Stimulated activated CD8-positive, alpha-beta memory T cell treated with anti-CD3 and anti-CD28 coated beads, Interleukin-7, amount 100 ng/mL, for 24 hours (primary cell): ENCODE data around the gene ASCC1.
A peak's percentile ranks its signal among the peaks of the same experiment; 100 is the strongest.
"Not testable (repeated sequence)": the region's sequence is repeated elsewhere in the genome, so short reads cannot be mapped to it uniquely, and the experiment has no call there.

Source experiments
- DNase-seq: peaks from one replicate; pipeline ENCODE4 v3.0.0-alpha.2; 2020; ENCODE audit warnings: low read depth

ASCC1 gene

DNA sequence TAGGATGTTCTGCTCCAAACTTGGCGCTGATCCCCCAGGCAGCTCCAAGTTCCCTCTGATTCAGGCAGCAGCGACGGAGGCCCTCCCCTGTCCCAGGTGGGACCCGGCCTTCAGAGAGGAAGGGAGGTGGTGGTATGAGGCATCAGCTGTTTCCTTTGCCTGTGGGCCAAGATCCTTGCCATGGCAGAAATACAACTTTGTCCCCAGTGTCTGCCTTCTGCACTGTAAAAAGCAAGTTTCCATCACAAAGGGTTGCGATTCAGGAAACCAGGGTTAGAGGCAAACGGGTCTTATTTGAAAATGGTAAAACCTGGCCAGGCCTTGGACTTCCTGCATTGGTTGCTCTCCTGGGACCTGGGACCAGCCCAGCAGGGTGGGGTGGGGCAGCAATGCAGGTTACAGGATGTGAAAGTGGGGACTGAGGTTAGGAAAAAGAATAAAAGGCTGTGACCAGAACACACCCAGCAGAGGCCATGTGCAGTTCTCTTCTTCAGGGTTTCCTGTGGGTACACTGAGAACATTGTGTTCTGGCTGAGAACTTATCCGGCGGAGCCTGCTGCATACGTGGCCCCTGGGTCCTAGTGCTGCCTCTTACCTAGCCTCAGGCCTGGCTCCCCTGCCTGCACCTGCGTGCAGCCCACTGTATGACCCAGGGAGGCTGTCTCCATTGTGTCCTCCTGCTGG, 32.5 kb upstream of the ASCC1 start:
- peak; percentile 29 for DNase-seq

GRCh38 chr10:72245949-72246525, 30.0 kb upstream of the ASCC1 start:
- DNase-seq = no peak

DNA sequence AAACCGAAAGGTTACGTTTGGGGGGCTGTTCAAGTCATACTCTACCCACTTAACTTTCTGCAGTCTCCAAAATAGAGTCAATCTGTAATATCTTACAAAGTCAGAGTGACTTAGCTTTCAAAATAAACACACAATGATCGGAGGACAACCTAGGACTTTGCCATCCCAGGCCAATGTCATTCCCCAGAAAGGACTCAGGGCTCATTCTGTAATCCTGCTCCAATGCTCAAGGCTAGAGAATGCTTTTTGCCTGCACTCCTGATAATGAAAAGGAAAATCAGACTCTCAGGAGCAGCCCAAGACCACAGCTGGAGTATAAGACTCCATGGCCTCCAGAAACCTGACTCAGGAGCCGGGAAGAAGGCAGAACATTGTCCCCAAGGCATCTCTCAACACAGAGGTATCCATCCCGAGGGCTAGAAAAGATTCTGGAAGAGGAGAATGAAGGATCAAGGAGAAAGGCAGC, 28.5 kb upstream of the ASCC1 start:
- no peak for DNase-seq

DNA sequence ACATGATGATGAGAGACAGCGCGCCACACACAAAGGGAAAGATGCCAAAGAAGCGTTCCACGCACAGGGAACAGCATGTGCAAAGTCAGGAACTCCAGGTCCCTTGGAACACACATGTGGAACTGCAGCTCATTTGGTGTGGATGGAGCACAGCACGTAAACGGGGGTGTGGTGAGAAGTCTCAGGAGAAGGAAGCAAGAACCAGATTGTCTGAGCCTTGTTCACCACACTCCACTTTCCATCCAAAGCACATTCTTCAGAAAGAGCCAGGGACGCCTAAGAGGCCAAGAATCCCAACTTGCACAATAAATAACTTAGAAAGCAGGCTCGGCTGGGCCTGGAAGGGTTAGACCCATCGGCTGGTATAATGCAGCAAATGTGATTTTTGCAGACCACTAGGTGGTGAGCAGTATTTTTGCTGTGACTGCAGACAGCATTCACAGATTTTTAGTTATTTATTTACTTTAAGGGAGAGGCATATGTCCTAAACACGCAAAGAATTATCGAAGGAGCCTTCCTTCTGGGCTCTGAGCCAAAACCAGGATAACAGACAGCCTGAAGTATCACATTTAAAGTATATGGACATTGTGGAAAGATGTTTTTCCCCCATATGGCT, 27.9 kb upstream of the ASCC1 start:
- no peak for DNase-seq

- DNase-seq = no peak
Measured at GRCh38 chr10:72242675-72243074, 26.6 kb upstream of the ASCC1 start.

GRCh38 chr10:72241691-72242252, 25.7 kb upstream of the ASCC1 start:
- DNase-seq = no peak

DNA sequence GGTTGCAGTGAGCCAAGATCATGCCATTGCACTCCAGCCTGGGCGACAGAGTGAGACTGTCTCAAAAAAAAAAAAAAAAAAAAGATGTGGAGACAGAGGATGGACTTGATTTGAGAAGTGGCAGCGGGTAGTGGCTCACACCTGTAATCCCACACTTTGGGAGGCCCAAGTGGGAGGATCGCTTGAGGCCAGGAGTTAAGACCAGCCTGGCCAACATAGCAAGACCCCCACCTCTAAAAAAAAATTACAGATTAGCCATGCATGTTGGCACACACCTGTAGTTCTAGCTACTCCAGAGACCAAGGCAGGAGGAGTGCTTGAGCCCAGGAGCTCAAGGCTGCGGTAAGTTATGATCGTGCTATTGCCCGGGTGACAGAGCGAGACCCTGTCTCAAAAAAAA, 24.3 kb upstream of the ASCC1 start:
- DNase-seq = no peak

- DNase-seq = no peak
Measured at GRCh38 chr10:72239409-72239808, 23.3 kb upstream of the ASCC1 start.

GRCh38 chr10:72238392-72239175, 22.5 kb upstream of the ASCC1 start:
- DNase-seq = no peak

- no peak for DNase-seq
Measured at GRCh38 chr10:72235544-72236279, 19.6 kb upstream of the ASCC1 start.

DNA sequence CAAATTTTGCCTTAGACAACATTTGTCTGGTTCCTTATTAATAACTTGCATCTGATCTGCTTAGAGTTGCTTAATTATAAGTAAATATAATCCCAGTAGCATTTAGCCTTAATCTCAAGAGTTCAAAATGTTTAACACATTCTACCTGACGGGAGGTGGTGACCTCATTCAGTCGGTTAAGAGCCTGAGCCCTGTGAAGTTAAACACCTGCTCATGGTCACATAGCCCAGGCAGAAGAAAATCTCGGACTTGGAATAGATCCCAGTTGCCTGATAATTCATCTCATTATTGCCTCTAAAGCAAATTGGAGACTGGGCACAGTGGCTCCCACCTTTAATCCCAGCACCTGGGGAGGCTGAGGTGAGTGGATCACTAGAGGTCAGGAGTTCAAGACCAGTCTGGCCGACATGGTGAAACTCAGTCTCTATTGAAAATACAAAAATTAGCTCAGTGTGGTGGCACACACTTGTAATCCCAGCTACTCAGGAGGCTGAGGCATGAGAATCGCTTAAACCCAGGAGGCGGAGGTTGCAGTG, 18.6 kb upstream of the ASCC1 start:
- no peak for DNase-seq

- no peak for DNase-seq
Measured at GRCh38 chr10:72233621-72234020, 17.5 kb upstream of the ASCC1 start.

DNA sequence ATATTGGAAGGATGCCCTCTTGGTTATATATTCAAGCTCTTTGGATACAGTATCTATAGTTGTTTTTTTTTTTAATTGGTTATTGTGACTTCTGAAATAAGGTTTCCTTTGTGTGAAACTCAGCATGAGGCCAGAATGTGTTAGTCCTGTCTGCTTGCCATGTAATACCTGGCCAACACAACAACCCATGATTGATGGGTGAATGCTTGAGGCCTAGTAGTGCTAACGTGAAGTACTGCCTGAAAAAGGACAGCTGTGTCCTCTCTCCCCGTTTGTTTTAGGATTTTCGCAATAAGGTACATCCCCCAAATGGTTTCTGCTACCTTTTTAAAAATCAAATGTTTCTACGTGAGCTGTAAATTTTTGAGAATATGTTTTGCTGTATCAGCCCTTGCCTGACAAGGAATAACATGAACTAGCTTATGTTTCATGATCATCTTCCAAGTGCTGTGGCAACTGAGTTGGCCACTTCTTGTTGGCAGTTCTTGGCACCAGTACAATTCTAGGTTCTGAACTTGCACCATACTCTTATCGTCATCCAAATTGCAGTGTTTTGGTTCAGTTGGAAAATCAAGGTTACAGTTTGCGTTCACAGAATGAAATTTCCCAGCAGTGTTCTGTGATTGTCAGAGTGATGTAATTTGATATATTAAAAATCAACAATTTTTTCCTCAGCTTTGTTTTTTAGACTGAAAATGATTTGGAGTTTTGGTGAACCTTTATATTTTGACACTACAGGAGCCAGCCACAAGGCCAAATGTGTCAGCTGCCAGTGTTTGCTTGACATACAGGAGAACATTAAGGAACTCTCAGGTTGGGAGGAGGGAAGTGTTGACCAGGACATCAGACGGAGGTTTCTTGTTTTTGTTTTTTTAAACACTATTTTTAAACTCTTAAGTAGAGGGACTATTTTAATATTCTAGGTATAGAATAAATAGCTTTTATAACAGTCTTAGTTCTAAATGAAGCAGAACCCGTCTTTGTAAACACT, 13.5 kb upstream of the ASCC1 start:
- DNase-seq = no peak

DNA sequence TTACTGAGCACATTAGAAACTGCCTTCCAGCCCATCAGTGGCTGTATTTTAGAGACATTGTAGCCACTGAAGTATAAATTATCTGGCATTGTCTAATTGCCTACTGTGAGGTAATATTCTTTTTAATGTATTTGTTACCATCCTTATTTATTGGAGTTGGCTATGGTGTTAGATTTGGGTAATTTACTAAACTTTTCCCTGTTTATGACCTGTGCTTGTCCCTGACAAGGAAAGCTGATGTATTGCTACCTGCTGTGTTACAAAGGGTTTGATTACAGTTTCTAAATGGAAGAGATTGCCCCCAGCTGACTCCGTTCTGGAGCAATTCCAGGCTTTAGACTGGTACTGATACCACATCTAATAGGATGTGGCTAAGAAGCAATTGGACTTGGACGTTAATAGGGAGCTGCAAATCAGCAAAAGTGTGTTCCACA, 12.3 kb upstream of the ASCC1 start:
- no peak for DNase-seq

DNA sequence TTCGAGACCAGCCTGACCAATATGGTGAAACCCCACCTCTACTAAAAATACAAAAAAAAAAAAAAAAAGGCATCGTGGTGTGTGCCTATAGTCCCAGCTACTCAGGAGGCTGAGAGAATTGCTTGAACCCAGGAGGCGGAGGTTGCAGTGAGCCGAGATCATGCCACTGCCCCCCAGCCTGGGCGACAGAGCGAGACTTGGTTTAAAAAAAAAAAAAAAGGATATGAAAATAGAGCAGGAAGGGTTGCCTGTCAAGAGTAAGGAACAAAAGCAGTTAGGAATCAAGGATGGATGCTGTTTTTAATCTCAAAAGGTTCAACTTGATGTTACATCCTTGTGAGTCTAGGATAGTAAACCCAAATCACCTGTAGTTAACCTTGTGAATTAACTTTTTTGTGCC, 11.8 kb upstream of the ASCC1 start:
- DNase-seq = no peak

GRCh38 chr10:72226418-72227027, 10.4 kb upstream of the ASCC1 start:
- no peak for DNase-seq

GRCh38 chr10:72224191-72224590, 8.1 kb upstream of the ASCC1 start:
- not testable (repeated sequence) for DNase-seq

DNA sequence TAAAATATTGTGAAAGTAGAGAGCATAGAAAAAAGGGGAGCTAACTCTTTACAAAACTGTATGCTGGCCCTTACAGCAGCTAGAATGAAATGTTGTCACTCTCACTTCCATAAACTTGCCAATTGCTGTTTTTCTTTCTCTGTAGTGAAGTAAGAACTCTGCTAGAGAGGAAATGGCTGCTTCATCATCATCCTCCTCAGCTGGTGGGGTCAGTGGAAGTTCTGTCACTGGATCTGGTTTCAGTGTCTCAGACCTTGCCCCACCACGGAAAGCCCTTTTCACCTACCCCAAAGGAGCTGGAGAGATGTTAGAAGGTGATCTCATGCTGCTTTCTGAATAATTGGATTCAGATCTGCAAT, 7.6 kb upstream of the ASCC1 start:
- no peak for DNase-seq

DNA sequence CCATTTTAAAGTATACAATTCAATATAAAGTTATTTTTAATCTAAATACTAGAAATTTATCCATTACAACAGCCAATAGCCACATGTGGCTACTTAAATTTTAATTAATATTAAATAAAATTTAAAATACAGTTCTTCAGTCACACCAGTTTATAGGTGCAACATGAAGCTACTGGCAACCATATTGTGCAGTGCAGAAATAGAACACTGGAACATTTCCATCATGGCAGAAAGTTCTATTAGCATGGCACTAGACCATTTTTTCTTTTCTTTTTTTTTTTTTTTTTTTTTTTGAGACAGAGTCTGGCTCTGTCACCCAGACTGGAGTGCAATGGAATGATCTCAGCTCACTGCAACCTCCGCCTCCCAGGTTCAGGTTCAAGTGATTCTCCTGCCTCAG, 5.2 kb upstream of the ASCC1 start:
- no peak for DNase-seq

- no peak for DNase-seq
Measured at GRCh38 chr10:72220637-72221036, 4.6 kb upstream of the ASCC1 start.
